Fibroblast of lung (primary cell): Measurements from ENCODE around the gene OVCA2.

ENCODE experiments used
- CTCF ChIP-seq, 2 donors: IDR thresholded peaks in 1 of 2; conservative IDR thresholded peaks in 1 of 2; 1 replicate in 1 of 2; 2 replicates in 1 of 2; pipeline ENCODE4 v1.5.1; 2011 to 2012; ENCODE audit warnings: low read length in 2 of 2, control low read depth in 1 of 2, inconsistent platforms in 1 of 2, low read depth in 1 of 2, mild to moderate bottlenecking in 1 of 2
- EZH2 ChIP-seq: IDR thresholded peaks from 2 replicates; pipeline ENCODE4 v1.5.1; 2012; ENCODE audit warnings: low read length, control low read depth, mild to moderate bottlenecking; ENCODE audit errors: missing control alignments

GRCh38 chr17:2016494-2016893, 25.3 kb upstream of the OVCA2 start:
- TF ChIP-seq CTCF (conservative IDR thresholded peaks at IDR 0.05 in 1 of 2, IDR thresholded peaks at IDR 0.05 in 1 of 2; ENCODE audit: low read depth in 1 of 2, low read length in 2 of 2) (no peak), EZH2 (no peak)
